Type B pancreatic cell (in vitro differentiated cells): ENCODE measurements around the gene SYTL1. TPM values are rescaled to one million over a fixed set of nuclear protein-coding genes. Genes with fewer than 3 reads are reported as not detected.

Source experiments
- DNase-seq: peaks from one replicate; pipeline ENCODE4 v3.0.0; 2021; ENCODE audit warnings: mixed read lengths; ENCODE audit not compliant: unreplicated experiment; ENCODE audit errors: extremely low spot score
- H3K27ac Mint-ChIP-seq: 2 replicates; pipeline ENCODE4 v1.8.0; 2021; ENCODE audit warnings: mild to moderate bottlenecking, mixed read lengths
- H3K27me3 Mint-ChIP-seq: 2 replicates; pipeline ENCODE4 v1.8.0; 2021; ENCODE audit warnings: mixed read lengths
- H3K36me3 Mint-ChIP-seq: 2 replicates; pipeline ENCODE4 v1.8.0; 2021; ENCODE audit warnings: mixed read lengths
- H3K4me1 Mint-ChIP-seq: one replicate; pipeline ENCODE4 v1.8.0; 2021; ENCODE audit warnings: mixed read lengths; ENCODE audit not compliant: unreplicated experiment
- H3K4me3 Mint-ChIP-seq: 2 replicates; pipeline ENCODE4 v1.8.0; 2021; ENCODE audit warnings: mild to moderate bottlenecking, mixed read lengths
- H3K9me3 Mint-ChIP-seq: 2 replicates; pipeline ENCODE4 v1.8.0; 2021; ENCODE audit warnings: mixed read lengths
- CTCF ChIP-seq: fragments of 200-600 bp; sonication (generic); conservative IDR thresholded peaks from 2 replicates; pipeline ENCODE4 v1.5.0; 2021; ENCODE audit warnings: antibody characterized with exemption, mild to moderate bottlenecking
- total RNA-seq: library from RNA; stranded (reverse); gene quantifications from 2 replicates; pipeline ENCODE4 v1.2.1, GENCODE V29; 2021; ENCODE audit warnings: low replicate concordance

SYTL1 gene
- total RNA-seq, 1 donor from 2014 or later, result 37.2 TPM

DNA sequence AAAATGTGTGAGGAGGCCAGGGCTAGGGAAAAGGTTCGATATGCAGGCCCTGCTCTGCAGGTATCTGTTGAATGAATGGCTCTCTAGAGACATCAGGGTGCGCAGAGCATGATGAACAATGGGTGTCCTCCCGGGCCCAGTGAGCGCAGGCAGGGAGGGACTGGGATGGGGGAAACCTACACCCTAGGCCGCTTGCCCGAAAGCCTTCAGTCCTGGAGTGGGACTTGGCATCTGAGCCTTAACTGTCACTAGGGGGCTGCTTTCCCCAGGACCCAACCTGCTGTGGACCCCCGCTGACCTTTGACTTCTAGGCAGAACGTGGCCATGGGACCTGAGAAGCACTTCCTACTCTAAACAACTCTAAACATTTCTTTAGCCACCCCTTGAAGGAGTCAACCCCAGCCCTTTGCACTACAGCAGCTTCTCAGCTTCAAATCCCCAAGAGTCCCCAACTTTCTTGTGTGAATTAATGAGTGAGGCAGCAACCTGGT lies 25.4 kb downstream of the SYTL1 start:
- no peak for TF ChIP-seq CTCF
- Mint-ChIP-seq H3K36me3 (no peaks in the 10 kb centered on the region), H3K4me1 (peaks cover 28% of the 10 kb centered on the region), H3K27ac (peak overlapping the region; percentile 90), H3K9me3 (no peaks in the 10 kb centered on the region), H3K4me3 (peak overlapping the region; percentile 87), H3K27me3 (no peaks in the 10 kb centered on the region)
- DNase-seq, result no peak

DNA sequence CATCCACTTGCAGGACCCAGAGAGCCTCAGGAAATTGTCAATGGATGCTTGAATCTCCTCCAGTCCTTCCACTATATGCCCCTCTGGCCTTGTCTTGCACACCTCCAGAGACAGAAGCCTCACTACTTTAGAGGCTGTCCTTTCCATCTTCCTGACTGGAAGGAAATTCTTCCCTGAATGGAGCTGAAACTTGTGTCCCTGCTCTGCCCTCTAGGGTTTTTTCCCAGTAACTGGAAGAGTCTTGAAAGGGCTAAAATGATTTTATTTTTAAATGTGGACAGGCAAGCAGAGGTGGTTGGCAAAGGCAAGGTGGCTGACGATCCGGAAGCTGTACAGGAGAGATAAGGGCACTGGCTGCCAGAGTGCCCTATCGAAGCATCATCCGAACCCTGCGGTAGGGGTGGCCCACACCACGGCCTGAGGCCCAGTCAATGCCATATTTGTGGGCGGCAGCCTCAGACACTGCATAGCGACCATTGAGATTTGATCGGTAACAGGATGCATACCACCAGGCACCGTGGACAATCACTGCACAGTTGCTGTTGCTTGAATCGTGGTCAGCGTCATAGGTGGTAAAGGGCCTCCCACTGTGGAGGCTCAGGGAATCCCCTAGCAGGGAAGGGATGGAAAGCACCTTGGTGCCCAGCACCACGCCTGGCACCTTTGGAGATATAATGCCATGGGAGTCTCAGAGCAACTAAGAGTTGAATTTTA lies 27.2 kb downstream of the SYTL1 start:
- no peak for DNase-seq
- Mint-ChIP-seq H3K4me1 (peaks cover 28% of the 10 kb centered on the region), H3K27ac (no peak overlapping the region), H3K4me3 (peak overlapping the region; percentile 67), H3K36me3 (no peaks in the 10 kb centered on the region), H3K27me3 (no peaks in the 10 kb centered on the region), H3K9me3 (no peaks in the 10 kb centered on the region)
- TF ChIP-seq CTCF, result peak; percentile 27

GRCh38 chr1:27372022-27372807 lies 30.4 kb downstream of the SYTL1 start:
- Mint-ChIP-seq H3K4me3 (no peak overlapping the region), H3K36me3 (no peaks in the 10 kb centered on the region), H3K4me1 (peaks cover 9% of the 10 kb centered on the region), H3K9me3 (no peaks in the 10 kb centered on the region), H3K27ac (no peak overlapping the region), H3K27me3 (no peaks in the 10 kb centered on the region)
- no peak for TF ChIP-seq CTCF
- no peak for DNase-seq

DNA sequence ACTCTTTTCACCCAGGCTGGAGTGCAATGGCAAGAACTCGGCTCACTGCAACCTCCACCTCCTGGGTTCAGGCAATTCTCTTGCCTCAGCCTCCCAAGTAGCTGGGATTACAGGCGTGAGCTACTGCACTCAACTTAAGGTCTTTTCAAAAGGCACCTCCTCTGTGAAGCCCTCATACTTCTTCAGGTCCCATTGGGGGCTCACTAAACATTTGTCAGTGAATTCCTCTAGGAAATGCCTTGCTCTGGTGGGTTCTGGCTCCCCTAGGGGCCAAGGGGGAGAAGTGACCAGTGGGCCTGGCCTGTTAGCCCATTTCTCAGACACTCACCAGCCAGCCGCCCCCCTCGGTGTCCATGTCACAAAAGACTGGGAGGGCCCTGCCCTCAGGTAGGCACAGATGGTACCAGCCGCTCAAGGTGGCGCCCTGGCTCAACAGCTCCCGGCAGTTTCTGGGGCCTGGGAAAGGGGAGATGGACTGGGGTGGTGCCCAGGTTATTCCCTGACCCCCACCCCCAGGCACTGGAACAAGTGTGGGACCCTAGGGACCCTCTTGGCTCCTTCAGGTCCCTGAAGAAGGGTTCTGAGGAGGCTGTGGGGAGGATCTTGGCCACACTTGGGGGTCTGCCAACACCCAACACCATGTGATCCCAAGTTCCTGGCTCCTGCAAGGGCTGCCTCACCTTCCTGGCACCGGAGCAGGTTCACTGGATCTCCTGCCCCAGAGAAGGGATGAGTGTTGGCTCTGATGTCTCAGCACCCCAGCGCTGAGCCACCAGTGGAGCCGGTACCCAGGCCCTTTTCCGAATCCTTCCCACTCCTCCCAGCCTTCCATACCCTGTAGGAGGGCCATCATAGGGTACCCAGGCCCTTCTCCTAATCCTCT lies 31.2 kb downstream of the SYTL1 start:
- H3K4me1 Mint-ChIP-seq, result peaks cover 4% of the 10 kb centered on the region
- no peaks in the 10 kb centered on the region for H3K27me3 Mint-ChIP-seq
- H3K9me3 Mint-ChIP-seq, result no peaks in the 10 kb centered on the region
- DNase-seq, result no peak
- no peak overlapping the region for H3K4me3 Mint-ChIP-seq
- H3K27ac Mint-ChIP-seq, result no peak overlapping the region
- TF ChIP-seq CTCF, result peak; percentile 56
- no peaks in the 10 kb centered on the region for H3K36me3 Mint-ChIP-seq

DNA sequence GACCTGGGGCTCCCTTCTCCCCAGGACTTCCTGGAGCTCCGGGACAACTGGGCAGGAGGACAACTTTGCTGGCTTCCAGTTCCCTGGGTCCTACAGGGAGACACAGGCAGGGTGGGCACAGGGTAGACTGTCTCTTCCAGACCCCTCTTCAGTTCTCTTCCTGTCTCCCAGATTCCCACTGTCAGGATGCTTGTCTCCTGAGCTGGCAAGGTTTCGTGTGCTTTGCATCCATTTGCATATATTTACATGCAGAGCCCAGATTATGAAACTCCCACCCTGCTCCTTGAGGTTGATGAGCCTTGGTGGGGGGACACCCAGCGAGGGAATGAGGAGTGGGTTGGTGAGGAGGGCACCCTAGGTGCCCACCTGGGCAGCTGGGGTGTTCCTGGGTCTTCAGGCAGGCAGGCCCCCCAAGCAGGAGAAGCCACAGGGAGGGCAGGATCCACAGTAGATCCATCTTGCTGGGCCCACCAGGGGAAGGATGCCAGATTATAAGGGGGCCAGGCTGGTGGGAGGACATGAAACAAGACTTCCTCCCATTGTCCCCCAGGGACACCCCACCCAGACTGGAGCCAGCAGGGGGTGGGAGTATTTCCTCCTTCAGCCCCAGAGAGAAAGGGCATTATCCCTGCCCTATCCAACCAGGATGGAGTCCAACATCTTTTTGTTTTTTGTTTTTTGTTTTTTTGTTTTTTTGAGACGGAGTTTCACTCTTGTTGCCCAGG lies 32.7 kb downstream of the SYTL1 start, which contains the start of gene FCN3:
TSS of gene FCN3 (minus strand) at position 463 of the 725 bp plus-strand sequence. CDS start at position 457, 6 bp downstream.
- no peak for TF ChIP-seq CTCF
- DNase-seq, result no peak
- H3K36me3 Mint-ChIP-seq, result no peaks in the 10 kb centered on the region
- no peak within 1 kb of the TSS for H3K4me3 Mint-ChIP-seq
- H3K9me3 Mint-ChIP-seq, result no peaks in the 10 kb centered on the region
- H3K27me3 Mint-ChIP-seq, result peaks cover under 1% of the 10 kb centered on the region
- no peaks in the 10 kb centered on the region for H3K4me1 Mint-ChIP-seq
- no peak within 1 kb of the TSS for H3K27ac Mint-ChIP-seq
